T-helper 22 cell (primary cell): ENCODE data around the gene CDKAL1.

Experiments
- DNase-seq: peaks from one replicate; pipeline ENCODE4 v3.0.0-alpha.2; 2020; ENCODE audit warnings: low read depth

Gene CDKAL1

GRCh38 chr6:20969551-20969950 is 435.3 kb downstream of the CDKAL1 start:
- no peak for DNase-seq

- no peak for DNase-seq
Observed at GRCh38 chr6:20976391-20976918, 442.2 kb downstream of the CDKAL1 start.

DNA sequence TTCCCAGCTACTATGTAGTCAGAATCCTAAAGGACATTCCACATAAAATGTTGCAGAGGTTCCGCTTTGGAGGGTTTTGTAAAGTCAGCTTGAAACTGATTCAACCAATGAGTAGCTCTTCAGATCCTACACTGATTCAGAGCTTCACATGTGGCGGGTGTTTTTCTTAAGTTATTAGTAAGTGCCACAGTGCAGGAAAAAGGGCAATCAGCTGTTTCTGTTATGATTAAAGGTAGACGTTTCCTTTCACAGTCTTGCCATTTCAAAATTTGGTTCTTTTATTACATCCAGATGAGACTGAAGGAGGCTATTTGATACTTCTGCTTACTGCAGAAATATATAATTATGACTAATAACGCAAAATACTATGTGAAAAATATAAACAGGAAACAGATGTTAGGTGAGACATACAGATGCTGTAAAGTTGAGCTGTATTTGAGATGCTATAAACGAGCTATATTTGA is 443.9 kb downstream of the CDKAL1 start:
- DNase-seq = no peak

- no peak for DNase-seq
Observed at GRCh38 chr6:20979076-20979475, 444.8 kb downstream of the CDKAL1 start.

- no peak for DNase-seq
Observed at GRCh38 chr6:20983961-20984360, 449.7 kb downstream of the CDKAL1 start.

DNA sequence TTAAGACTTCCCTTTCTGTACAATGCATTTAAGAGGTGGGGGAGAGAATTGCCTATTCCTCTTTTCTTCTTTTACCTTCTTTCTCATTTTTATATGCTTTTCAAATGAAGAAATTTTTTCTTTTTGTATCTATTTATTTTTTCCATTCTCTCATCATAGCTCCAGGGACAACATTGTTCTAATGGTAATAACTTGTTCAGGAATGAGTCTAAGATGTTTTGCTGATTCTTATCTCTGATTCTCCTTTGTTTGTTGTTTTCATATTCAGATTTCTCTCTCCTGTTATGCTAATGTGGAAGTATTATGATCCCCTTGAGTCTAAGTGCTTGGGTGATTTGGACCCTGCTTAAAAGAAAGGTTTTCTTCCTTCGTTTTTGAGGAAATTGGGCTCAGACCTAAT is 451.6 kb downstream of the CDKAL1 start:
- no peak for DNase-seq

DNA sequence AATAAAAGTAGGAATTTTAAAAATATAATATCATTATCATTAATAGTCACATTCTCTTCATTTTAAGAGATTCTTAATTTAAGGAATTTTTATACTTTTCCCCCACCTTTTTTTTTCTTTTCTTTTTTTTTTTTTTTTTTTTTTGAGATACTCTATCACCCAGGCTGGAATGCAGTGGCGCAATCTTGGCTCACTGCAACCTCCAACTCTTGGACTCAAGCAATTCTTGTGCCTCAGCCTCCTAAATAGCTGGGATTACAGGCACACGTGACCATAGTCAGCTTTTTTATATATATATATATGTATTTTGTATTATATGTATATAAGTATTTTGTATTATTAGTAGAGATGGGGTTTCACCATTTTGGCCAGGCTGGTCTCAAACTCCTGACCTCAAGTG is 457.7 kb downstream of the CDKAL1 start:
- no peak for DNase-seq

- no peak for DNase-seq
Observed at GRCh38 chr6:20996099-20996498, 461.8 kb downstream of the CDKAL1 start.

DNA sequence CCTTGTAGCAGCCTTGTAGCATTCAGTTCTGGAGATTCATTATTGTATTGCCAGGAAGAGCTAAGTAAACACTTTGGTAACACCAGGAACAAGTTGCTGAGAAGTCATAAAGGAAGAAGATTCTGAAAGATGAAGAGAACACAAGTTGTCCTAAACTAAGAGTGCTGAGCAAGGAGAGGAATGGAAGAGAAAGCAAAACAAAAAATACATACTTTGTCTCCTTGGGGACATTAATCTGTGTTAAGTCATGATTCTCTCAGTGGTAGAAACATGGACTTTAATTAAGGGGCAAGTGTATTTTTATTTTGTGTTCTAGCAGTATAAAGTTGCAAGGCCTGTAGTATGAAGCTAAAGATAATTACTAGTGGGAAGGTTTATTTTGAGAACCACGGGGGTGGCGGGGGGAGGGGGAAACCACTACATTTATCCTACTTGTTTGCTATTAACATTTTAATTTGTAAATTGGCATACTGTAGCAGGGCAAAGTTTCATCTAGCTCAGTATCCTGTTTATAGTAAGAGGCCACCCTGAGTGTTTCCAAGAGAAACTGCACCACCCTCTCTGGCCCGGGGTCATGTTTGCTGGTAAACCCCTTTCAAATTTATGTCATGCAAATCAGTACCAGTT is 463.0 kb downstream of the CDKAL1 start:
- DNase-seq = no peak

DNA sequence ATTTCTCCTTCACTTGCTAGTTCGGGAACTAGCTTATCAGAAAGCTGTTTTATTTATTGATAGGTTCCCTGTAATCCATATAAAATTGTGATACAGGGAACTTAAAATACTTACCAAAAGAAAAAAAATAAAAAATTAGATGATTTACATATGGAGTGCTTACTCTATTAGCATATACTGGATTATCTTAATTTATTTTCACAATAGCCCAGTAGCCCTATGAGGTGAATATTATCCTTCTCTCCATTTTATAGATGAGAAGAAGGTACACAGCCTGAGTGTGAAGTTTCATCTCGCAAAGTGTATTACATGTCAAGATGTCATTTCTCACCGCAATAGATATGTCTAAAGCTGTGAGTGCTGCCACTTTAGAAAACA is 463.5 kb downstream of the CDKAL1 start:
- DNase-seq = no peak

GRCh38 chr6:20998748-20999448 is 464.6 kb downstream of the CDKAL1 start:
- DNase-seq = no peak

GRCh38 chr6:21000331-21000801 is 466.1 kb downstream of the CDKAL1 start:
- no peak for DNase-seq

- no peak for DNase-seq
Observed at GRCh38 chr6:21001736-21002135, 467.5 kb downstream of the CDKAL1 start.

DNA sequence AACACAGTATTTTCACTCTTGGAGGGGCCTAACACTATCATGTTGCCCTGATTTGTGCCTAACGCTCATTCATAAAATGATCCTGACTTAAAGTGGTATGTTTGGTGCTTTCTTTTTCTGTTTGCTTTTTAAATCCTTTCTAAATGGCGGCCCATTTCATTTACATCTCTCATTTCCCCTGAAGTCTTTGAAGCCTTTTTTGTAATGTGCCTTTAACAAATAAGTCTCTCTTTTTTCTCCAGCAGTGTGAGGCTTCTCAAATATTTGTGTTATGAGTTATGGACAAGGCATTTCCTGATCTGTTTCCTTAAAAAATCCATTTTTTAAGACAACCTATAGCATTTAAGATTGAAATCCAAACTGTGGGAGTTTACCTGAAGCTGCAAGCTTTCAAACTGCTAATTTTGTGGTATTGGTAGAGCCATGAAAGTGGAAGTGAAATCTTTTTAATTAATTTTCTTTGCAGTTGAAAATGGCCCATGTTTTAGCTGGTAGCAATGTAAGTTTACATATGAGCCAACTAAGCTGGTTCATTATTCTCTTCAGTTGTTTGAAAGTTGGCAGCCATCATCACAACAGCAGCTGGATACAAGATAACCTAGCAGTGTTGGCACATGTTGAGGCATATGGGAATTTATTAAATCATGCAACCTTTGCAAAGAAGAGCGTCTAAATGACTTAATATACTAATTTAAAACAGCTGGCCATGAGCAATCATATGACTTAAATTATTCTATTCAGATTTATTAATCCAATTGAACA is 469.7 kb downstream of the CDKAL1 start:
- no peak for DNase-seq

- DNase-seq = no peak
Observed at GRCh38 chr6:21005816-21006570, 471.7 kb downstream of the CDKAL1 start.

DNA sequence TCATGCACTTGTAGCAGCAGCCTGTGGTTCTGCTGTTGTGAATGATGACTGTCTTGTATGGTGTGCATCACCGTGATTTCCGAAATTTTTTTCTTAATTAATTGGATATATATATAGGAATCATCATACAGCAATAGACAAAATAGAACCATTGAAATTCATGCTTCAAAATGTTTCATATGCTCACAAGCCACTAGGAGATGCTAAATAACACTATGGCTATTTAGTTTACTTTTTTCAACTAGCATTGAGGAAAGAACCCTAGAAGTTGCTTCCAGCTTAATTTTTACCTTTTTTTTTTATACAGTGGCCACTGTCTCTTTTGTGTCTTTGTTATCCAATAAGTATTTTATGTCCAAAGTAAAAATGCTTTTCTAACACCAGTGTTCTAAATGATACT is 485.4 kb downstream of the CDKAL1 start:
- no peak for DNase-seq

GRCh38 chr6:21022343-21023107 is 488.3 kb downstream of the CDKAL1 start:
- DNase-seq = no peak

DNA sequence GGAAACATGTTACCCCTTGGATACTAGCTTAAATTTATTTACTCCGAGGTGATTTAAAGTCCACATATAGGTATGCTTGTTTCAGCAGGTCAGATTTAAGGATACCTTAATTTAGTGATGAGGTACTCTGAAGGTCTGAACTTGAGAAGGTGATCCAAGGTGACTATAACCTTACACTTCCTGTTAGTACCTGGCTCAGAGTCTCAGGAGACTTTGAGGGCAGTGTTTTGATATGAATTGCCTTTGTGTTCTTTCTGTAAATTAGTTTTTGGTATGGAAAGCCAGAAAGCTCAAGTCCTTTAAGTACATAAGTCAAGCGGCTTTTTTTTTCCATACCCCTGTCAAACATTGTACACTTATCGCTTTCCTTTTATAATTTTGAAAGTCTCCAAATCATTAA is 489.0 kb downstream of the CDKAL1 start:
- no peak for DNase-seq

DNA sequence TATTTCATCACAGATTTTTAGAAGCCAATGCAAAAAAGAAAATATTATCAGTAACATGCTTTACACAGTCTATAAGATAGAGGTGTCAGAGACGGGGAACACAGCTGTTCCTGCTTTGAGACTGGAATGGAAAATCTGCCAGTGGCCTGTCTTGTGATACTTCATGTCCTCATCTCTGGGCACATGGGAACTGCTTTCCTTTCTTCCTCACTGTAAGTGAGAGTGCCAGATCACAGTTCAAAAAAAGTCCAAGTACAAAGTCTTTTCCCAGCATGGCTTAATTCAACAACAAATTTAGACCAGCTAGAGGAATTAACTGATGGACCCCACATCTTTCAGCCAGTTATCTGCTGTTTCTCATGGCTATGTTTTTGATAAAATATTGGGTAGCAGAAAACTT is 490.4 kb downstream of the CDKAL1 start:
- DNase-seq = no peak

GRCh38 chr6:21026576-21027273 is 492.5 kb downstream of the CDKAL1 start:
- DNase-seq = no peak

DNA sequence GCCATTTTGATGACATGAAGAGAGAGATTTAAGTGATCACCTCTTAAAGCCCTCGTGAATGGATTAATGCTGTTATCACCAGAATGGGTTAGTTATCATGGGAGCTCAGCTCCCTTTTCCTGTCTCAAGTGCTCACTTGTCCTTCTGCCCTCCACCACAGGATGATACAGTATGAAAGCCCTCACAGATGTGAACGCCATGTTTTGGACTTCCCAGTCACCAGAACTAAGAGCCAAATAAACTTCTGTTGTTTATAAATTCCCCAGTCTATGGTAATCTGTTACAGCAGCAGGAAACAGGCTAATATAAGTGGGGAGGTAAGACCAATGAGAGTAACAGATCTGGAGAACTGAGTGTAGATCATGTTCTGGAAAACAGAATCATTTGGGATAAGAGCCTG is 493.2 kb downstream of the CDKAL1 start:
- DNase-seq = no peak
